HG02678 (cell line): ENCODE measurements around the gene PAGE2B.
"Not testable (repeated sequence)": the region's sequence is repeated elsewhere in the genome, so short reads cannot be mapped to it uniquely, and the experiment has no call there.

Source experiments
- ATAC-seq: cut with Tn5 transposase; IDR thresholded peaks from one replicate; pipeline ENCODE4 v1.9.1; 2021; ENCODE audit warnings: mild to moderate bottlenecking, moderate library complexity; ENCODE audit not compliant: unreplicated experiment

PAGE2B gene, protein sequence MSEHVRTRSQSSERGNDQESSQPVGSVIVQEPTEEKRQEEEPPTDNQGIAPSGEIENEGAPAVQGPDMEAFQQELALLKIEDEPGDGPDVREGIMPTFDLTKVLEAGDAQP

DNA sequence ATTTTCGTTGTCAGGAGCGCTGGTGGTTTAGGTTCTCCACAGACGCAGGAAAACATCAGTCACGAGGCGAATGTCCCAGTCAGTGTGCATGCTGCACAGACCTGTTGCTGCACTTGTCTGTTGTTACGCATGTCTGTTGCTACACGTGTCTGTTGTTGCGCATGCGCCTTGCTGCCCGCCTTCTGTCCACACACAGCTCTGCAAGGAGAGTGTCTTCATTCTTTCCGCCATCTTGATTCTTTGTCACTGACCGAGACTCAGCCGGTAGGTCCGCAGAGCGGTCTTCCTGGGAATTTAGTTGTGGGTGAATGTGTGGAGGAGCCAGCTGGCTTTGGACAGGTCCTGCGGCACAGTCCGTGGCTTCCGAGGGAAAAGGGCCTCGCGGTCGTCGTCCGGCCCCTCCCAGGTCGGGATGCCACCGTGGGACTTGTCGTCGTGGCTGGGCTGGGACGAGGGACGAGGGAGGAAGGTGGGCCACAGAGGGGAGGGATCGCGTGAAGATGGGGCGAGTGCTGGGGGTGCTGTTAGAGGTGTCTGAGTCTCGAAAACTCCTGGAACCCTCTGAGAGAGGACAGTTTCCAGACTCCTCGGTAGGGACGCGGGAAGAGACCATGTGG is at the start of gene PAGE2B:
Gene PAGE2B, plus strand, starts transcription at position 180 of the 617 bp plus-strand sequence. CDS start 1,012 bp downstream, outside the sequence.
- no peak for ATAC-seq

GRCh38 chrX:55026143-55026542 is 48.7 kb upstream of the PAGE2B start:
- no peak for ATAC-seq

DNA sequence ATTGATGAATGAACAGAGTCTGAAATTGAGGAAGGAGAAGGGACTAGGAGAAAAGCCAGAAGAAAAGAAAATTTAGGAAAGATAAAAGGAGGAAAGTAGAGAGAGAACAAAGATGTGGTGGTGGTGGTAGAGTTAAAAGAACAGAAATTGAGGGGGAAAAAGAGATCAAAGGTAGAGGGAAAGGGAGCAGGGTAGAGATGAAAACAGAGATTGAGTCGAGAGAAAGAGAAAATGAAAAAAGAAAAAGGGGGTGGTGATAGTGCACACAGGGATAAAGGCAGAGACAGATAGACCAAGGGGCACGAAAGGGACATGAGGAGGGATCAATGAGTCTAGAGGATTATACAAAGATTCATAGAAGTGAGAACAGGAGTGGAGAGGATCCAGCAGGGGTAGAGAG is 48.0 kb upstream of the PAGE2B start:
- no peak for ATAC-seq

DNA sequence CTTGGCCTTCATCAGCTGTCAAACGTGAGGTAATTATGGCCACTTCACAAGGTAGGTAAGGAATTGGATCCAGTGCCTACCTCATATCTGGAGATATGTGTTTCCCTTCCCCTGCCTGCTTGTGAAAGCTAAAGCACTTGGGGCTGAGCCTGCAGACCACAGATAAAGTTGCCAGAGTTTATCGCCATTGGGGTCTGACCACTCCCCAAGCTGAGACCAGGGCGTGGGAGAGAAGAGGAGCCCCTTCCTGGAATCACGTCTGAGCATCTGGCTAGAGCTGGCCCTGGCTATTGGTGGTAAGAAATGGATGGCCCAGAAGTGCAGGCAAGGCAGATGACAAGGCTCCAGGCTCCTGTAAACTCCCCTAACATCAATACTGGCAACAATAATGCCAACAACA is 46.8 kb upstream of the PAGE2B start:
- ATAC-seq: no peak

GRCh38 chrX:55028611-55029010 is 46.2 kb upstream of the PAGE2B start:
- no peak for ATAC-seq

- ATAC-seq: no peak
These were observed 45.5 kb upstream of the PAGE2B start for GRCh38 chrX:55029291-55029690.

DNA sequence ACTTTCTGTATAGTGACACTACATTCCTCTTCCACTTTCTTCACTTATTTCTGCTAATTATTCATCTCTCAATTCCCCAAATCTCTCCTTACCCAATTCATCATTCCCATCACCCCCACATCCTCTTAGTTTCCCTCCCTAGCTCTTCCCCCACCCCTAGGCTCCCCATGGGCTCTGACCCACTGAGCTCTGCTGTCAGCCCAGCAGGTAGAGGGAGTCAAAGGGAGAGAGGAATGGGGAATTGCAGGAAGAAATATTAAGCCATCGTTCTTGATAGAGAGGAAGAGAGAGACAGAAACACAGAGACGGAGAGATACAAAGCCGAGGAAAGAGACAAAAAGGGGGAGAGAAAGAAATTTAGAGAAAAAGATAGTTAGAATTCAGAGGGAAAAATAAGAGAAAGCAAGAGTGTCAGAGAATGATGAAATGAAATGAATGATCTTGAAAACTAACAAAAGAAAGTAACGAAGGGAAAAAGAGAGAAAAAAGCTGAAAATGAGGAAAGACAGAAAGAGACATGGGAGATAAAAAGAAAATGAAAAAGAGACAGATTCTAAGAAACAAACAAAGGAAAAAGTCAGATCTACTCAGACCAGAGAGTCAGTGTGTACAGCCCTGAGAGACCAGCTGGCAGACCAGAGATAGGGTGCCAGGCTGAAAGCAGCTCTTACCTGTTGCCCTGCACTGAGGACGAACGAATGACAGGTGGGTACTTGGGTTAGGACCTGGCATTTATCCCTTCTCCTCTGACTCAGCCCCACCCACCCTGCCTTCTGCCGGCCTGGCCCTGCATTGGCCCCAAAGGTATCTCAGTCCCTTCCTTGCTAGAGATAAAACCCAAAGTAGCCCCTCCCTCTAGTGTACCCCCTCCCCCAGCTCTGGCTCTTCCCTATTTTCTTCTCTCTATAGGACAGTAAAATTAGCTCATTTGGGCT is 44.3 kb upstream of the PAGE2B start, which contains the start of gene ALAS2:
Gene ALAS2, minus strand, starts transcription at position 707 of the 935 bp plus-strand sequence. CDS start 4,977 bp downstream, outside the sequence.
- no peak for ATAC-seq

DNA sequence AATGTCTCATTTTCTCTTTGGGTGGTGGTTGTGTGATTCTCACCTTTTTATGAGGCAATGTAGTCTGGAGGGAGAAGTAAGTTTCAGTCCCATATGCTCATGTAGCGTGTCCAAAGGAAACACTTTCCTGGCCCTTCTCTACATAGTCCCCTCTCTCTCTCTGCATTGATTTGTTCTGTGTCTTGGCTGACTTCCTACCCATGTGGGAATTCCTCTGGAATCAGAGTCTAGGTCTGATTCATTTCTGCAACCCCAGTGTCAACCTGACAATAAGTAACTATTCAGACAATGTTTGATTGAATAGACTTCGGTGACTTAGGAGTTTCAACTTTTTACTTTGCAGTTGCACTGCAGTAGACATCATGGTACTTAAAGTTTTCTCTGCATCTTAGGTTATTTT is 41.4 kb upstream of the PAGE2B start:
- ATAC-seq: no peak

DNA sequence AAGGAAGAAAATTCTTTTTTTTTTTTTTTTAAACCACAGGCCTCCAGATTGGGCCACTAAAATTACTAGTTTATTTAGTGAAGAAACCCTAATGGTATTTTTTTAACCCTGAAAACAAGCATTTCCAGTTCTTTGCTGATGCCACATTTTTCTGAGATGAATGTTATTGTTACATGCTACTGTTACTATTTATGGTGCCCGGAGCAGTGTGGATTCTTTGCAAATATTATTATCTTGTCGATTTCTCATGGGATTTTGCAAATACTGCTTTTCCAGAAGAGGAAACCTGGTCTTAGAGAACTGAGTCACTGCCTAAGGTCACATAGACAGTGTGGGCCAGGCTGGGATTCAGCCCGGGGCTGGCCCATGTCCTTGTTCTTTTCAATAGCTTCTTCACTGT is 35.4 kb upstream of the PAGE2B start:
- ATAC-seq: no peak

DNA sequence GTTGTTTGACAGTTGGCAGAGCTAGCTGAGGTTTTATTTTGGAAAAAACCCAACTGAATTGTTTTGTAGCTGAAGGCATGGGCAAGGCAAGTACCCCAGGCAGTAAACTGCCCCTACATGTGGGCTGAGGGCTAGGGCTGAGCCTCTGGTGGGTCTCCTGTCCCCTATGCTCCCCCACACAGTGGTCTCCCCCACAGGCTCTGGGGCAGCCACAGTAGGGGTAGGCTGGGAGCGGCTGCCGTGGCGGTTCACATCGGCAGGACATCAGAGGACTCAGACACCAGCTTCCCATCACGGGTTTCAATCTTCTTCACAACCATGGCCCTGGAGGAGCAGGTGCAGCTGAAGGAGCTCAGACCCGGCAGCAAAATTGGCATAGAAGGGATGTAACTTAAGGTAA is 33.3 kb upstream of the PAGE2B start:
- no peak for ATAC-seq

DNA sequence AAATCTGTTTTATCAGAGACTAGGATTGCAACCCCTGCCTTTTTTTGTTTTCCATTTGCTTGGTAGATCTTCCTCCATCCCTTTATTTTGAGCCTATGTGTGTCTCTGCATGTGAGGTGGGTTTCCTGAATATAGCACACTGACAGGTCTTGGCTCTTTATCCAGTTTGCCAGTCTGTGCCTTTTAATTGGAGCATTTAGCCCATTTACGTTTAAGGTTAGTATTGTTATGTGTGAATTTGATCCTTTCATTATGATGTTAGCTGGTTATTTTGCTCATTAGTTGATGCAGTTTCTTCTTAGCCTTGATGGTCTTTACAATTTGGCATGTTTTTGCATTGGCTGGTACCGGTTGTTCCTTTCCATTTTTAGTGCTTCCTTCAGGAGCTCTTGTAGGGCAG is 24.2 kb upstream of the PAGE2B start:
- not testable (repeated sequence) for ATAC-seq

GRCh38 chrX:55056820-55057674 is 17.8 kb upstream of the PAGE2B start:
- ATAC-seq: no peak

DNA sequence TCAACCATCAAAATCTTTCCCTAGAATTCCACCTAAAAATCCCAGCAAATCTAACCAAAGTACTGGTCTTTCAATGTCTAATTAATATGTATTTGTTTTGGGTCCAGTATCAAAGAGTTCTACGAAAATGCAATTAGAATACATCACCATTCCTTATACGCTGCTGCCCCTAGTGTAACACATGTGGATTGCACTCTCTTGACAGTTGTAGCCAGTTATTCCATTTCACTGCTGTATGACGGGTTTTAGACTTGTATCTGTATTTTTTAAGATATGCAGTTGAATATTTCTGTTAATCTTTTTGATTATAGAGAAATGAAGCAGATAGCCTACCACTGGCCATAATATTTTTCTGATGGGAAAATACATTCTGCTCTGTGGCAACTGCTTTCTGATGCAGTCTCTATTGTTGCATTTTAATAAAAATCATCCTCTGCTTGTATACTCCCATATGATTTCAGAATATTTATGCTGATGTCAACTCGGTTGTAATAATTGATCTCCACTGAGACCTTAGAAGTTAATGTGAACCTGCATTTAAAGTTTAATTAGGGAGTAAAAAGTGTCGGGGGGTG is 17.1 kb upstream of the PAGE2B start:
- ATAC-seq: peak; percentile 54

GRCh38 chrX:55067180-55067579 is 7.7 kb upstream of the PAGE2B start:
- ATAC-seq: not testable (repeated sequence)

DNA sequence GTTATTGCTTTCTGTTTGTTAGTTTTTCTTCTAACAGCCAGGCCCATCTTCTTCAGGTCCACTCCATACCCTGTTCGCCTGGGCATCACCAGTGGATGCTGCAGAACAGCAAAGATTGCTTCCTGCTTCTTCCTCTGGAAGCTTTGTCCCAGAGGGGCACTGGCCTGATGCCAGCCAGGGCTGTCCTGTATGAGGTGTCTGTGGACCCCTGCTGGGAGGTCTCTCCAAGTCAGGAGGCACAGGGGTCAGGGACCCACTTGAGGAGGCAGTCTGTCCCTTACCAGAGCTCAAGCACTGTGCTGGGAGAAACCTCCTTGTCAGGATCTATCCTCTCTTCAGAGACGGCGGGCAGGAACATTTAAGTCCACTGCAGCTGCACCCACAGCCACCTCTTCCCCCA is 2.5 kb upstream of the PAGE2B start:
- no peak for ATAC-seq

DNA sequence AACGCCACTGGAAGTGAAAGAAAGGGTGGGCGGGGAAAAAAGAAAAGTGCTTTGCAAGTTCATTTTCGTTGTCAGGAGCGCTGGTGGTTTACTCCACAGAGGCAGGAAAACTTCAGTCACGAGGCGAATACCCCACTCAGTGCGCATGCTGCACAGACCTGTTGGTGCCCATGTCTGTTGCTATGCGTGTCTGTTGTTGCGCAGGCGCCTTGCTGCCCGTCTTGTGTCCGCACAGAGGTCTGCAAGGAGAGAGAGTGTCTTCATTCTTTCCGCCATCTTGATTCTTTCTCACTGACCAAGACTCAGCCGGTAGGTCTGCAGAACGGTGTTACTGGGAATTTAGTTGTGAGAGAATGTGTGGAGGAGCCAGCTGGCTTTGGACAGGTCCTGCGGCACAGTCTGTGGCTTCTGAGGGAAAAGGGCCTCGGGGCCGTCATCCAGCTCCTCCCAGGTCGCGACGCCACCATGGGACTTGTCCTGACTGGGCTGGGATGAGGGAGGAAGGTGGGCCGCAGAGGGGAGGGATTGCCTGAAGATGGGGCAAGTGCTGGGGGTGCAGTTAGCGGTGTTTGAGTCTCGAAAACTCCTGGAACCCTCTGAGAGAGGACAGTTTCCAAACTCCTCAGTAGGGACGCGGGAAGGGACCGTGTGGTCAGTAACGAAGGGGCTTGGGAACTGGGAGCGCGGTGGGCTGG is 14.1 kb downstream of the PAGE2B start, which contains the start of gene PAGE2:
Gene PAGE2, plus strand, starts transcription at position 224 of the 695 bp plus-strand sequence. CDS start 1,003 bp downstream, outside the sequence.
- ATAC-seq: no peak

DNA sequence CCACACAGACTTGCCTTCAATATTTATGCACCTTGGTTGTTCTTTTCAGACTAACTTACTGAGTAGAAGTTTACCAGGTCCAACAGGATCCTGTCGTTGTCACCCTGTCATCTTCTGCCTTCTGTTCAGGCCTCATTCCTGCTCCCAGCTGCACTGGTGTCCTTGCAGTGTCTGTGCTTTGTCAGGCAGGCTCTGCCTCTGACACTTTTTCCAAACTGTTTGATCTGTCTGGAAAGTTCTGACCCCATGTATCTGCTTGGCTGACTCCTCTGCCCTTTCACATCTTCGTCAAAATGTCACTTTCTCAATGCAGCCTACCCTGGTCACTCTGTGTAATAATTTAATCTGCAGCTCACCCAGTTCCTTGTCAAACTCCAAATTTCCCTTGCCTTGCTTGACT is 23.9 kb downstream of the PAGE2B start:
- ATAC-seq: no peak

DNA sequence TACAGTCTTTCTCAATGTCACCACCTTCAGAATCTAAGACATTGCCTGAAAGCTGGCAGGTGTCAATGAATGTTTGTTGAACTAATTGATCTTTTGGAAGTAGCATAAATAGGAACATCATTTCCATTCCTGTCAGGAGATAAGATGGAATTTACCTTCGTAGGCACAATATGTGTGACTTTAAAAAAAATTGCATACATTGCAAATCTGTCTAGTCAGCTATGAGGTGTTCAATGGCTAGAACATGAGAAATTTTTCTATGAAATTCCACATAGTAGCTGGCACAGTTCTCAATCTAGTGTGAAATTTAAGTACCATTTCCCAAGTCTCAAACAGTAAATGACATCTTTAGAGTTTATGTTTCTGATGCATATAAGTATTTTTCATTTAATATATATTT is 24.3 kb downstream of the PAGE2B start:
- ATAC-seq: no peak

DNA sequence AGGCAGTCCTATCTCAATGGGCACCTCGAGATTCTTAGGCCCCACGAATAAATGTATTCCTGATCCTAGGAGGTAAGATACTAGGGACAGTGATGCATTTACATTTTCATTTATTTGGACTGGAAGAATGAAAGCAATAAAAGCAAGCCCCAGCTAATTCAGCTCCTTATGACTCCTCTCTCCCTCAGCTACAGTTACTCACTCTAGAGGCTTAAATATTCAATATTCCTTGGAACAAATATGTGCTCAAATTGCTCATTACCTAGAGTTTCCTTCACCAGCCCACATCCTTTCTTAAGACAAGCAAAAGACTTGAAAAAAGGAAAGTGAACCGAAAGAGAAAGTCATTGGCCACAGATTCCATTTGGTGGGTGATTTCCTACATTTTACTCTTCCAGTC is 27.9 kb downstream of the PAGE2B start:
- no peak for ATAC-seq

- ATAC-seq: no peak
These were observed 32.4 kb downstream of the PAGE2B start for GRCh38 chrX:55107262-55107661.
